Caco-2 (cell line): ENCODE measurements around the gene UNC79. TPM values are rescaled to one million over a fixed set of nuclear protein-coding genes. Genes with fewer than 3 reads are reported as not detected.

Experiments used
- BruUV-seq: library from RNA; stranded (reverse); fragments of 400-500 nt; replicated peaks from 2 replicates; lab custom pipeline; 2021; lab: Mats Ljungman, UMichigan
- CTCF ChIA-PET: fragments of 300-600 bp; sonication (Branson Sonifier 250); formaldehyde crosslinking; loops from one replicate; lab custom pipeline; 2022; ENCODE audit warnings: antibody characterized with exemption; lab: Charles Lee
- POLR2A ChIA-PET: fragments of 300-600 bp; sonication (Branson Sonifier 250); formaldehyde crosslinking; loops from one replicate; lab custom pipeline; 2022; ENCODE audit warnings: antibody characterized with exemption; lab: Charles Lee
- DNase-seq, 2 experiments: peaks; one replicate each; pipeline versions ENCODE4 v3.0.0 to v3.0.0-alpha.2; 2020 to 2022
- H3K27me3 ChIP-seq: replicated peaks from 2 replicates; pipeline ENCODE4 v1.6.0; 2011; ENCODE audit warnings: low read length; ENCODE audit not compliant: control insufficient read depth, insufficient read depth
- H3K36me3 ChIP-seq: 2 replicates; pipeline ENCODE4 v1.5.1; 2011; ENCODE audit warnings: low read length; ENCODE audit not compliant: control insufficient read depth, insufficient read depth
- H3K4me1 ChIP-seq: fragments of 250-450 bp; sonication (Bioruptor Pico); 2 replicates; pipeline ENCODE4 v1.5.1; 2020; ENCODE audit warnings: mild to moderate bottlenecking
- H3K4me3 ChIP-seq: 2 replicates; pipeline ENCODE4 v1.5.1; 2011; ENCODE audit warnings: low read depth, mild to moderate bottlenecking, control low read depth, low read length
- H3K9me3 ChIP-seq: fragments of 250-450 bp; sonication (Bioruptor Pico); 2 replicates; pipeline ENCODE4 v1.5.1; 2020; ENCODE audit warnings: mild to moderate bottlenecking, moderate library complexity
- H3K27ac Mint-ChIP-seq: one replicate; pipeline ENCODE4 v1.8.0; 2022; ENCODE audit warnings: mixed read lengths; ENCODE audit not compliant: unreplicated experiment
- H3K27me3 Mint-ChIP-seq: one replicate; pipeline ENCODE4 v1.8.0; 2022; ENCODE audit warnings: mixed read lengths; ENCODE audit not compliant: insufficient read depth, unreplicated experiment
- H3K36me3 Mint-ChIP-seq: one replicate; pipeline ENCODE4 v1.8.0; 2022; ENCODE audit warnings: mild to moderate bottlenecking, mixed read lengths; ENCODE audit not compliant: insufficient read depth, unreplicated experiment
- H3K4me1 Mint-ChIP-seq: one replicate; pipeline ENCODE4 v1.8.0; 2022; ENCODE audit warnings: low read depth, mixed read lengths; ENCODE audit not compliant: unreplicated experiment
- H3K4me3 Mint-ChIP-seq: one replicate; pipeline ENCODE4 v1.8.0; 2022; ENCODE audit warnings: mild to moderate bottlenecking, moderate library complexity, mixed read lengths; ENCODE audit not compliant: unreplicated experiment
- H3K9me3 Mint-ChIP-seq: one replicate; pipeline ENCODE4 v1.8.0; 2022; ENCODE audit warnings: mixed read lengths; ENCODE audit not compliant: unreplicated experiment
- intact Hi-C: fragments of 100-400 bp; cut with micrococcal nuclease; formaldehyde crosslinking; loops from one replicate; pipeline ENCODE4 v1.10.0; 2022; ENCODE audit not compliant: unreplicated experiment
- total RNA-seq: library from RNA; stranded (reverse); gene quantifications from 2 replicates; pipeline ENCODE4 v1.2.3, GENCODE V29; 2022
- TF ChIP-seq, protein P1 (sequence below), 2 experiments: fragments of 200-600 bp in 1 of 2; IDR thresholded peaks; 1 replicate in 1 of 2; 2 replicates in 1 of 2; pipeline versions ENCODE4 v1.5.1 to v1.8.0; 2011 to 2022; ENCODE audit warnings: antibody characterized with exemption in 1 of 2, control low read depth in 1 of 2, inconsistent platforms in 1 of 2, low read depth in 1 of 2, low read length in 1 of 2, mild to moderate bottlenecking in 1 of 2, moderate library complexity in 1 of 2; ENCODE audit not compliant: insufficient read depth in 1 of 2, severe bottlenecking in 1 of 2, unreplicated experiment in 1 of 2

Gene UNC79
- total RNA-seq, 1 experiment from 2014 or later, result 0.07 TPM

DNA sequence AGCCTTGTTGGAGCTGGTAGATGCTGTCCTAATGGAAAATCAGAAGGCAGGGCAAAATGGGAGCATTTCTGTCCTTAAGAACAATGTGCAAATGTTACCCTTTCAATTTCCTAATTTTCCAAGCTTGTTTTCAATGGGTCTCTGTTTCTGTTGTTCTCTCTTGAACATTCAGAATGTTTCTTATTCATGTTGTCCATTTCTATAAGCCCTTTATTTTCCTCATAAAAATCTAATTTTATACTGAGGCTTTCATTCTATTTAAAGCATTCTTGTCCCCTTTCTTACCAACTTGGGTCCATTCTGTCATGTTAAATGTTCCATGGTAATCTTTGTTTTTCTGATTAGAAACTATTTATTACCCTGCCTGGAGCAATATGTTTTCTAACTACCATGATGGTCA lies 232.6 kb downstream of the UNC79 start:
- CTCF ChIA-PET, result no interaction called here
- peaks cover 6% of the 10 kb centered on the region for H3K27me3 Mint-ChIP-seq
- H3K4me1 ChIP-seq, result no peaks in the 10 kb centered on the region
- no peak overlapping the region for H3K4me3 ChIP-seq
- TF ChIP-seq, protein P1, sequence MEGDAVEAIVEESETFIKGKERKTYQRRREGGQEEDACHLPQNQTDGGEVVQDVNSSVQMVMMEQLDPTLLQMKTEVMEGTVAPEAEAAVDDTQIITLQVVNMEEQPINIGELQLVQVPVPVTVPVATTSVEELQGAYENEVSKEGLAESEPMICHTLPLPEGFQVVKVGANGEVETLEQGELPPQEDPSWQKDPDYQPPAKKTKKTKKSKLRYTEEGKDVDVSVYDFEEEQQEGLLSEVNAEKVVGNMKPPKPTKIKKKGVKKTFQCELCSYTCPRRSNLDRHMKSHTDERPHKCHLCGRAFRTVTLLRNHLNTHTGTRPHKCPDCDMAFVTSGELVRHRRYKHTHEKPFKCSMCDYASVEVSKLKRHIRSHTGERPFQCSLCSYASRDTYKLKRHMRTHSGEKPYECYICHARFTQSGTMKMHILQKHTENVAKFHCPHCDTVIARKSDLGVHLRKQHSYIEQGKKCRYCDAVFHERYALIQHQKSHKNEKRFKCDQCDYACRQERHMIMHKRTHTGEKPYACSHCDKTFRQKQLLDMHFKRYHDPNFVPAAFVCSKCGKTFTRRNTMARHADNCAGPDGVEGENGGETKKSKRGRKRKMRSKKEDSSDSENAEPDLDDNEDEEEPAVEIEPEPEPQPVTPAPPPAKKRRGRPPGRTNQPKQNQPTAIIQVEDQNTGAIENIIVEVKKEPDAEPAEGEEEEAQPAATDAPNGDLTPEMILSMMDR (IDR thresholded peaks at IDR 0.05; ENCODE audit: insufficient read depth in 1 of 2, low read depth in 1 of 2, low read length in 1 of 2, severe bottlenecking in 1 of 2, unreplicated experiment in 1 of 2), result no peak
- H3K36me3 Mint-ChIP-seq, result no peaks in the 10 kb centered on the region
- BruUV-seq, result no TSS peak
- POLR2A ChIA-PET, result no interaction called here
- peaks cover 7% of the 10 kb centered on the region for H3K9me3 ChIP-seq
- no peak overlapping the region for H3K27ac Mint-ChIP-seq
- intact Hi-C loops, result no loop called here
- no peaks in the 10 kb centered on the region for H3K4me1 Mint-ChIP-seq
- H3K36me3 ChIP-seq, result no peaks in the 10 kb centered on the region
- no peaks in the 10 kb centered on the region for H3K27me3 ChIP-seq
- peaks cover 40% of the 10 kb centered on the region for H3K9me3 Mint-ChIP-seq
- no peak for DNase-seq
- no peak overlapping the region for H3K4me3 Mint-ChIP-seq

DNA sequence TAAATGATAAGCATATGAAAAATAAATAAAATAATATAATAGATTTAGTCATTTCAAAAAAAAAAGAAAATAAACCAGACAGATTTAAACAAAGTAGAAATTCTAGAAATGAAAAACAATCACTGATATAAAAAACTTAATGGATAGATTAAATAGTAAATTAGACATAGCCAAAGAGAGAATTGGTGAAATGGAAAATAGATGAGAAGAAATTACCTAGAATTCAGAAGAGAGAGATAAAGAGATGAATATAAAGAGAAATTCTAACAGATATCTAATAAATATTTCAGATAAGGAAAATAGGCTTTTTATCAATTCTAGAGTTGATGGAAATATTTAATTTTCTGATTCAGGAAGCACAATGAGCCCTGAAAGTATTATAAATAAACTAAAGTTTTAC lies 234.4 kb downstream of the UNC79 start:
- Histone ChIP-seq H3K4me3 (no peak overlapping the region), H3K4me1 (no peaks in the 10 kb centered on the region), H3K27me3 (no peaks in the 10 kb centered on the region; the same call in 1 of the 2 replicates), H3K36me3 (no peaks in the 10 kb centered on the region), H3K9me3 (peaks cover 7% of the 10 kb centered on the region)
- TF ChIP-seq, protein P1 (IDR thresholded peaks at IDR 0.05; ENCODE audit: insufficient read depth in 1 of 2, low read depth in 1 of 2, low read length in 1 of 2, severe bottlenecking in 1 of 2, unreplicated experiment in 1 of 2), result no peak
- no peaks in the 10 kb centered on the region for H3K36me3 Mint-ChIP-seq
- intact Hi-C loops, result no loop called here
- ChIA-PET POLR2A (no interaction called here), CTCF (no interaction called here)
- no peak for DNase-seq
- H3K9me3 Mint-ChIP-seq, result peaks cover 40% of the 10 kb centered on the region
- no peak overlapping the region for H3K27ac Mint-ChIP-seq
- no peak overlapping the region for H3K4me3 Mint-ChIP-seq
- no peaks in the 10 kb centered on the region for H3K4me1 Mint-ChIP-seq
- no TSS peak for BruUV-seq
- H3K27me3 Mint-ChIP-seq, result peaks cover 3% of the 10 kb centered on the region

DNA sequence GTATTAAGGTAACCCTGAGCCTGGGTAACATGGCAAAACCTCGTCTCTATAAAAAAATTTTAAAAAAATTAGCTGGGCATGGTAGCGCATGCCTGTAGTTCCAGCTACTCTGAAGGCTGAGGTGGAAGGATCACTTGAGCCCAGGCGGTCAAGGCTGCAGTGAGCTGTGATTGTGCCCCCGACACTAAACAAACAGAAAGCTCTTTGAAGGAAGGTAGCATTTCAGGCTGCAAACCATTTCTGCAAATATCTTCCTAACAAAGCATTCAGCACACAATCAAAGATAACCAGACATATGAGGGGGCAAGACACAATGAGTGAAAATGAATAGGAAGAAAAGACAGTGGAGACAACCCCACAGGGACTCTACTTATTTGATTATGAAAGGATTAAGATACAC lies 238.9 kb downstream of the UNC79 start:
- BruUV-seq, result no TSS peak
- ChIA-PET CTCF (no interaction called here), POLR2A (no interaction called here)
- H3K36me3 Mint-ChIP-seq, result no peaks in the 10 kb centered on the region
- TF ChIP-seq, protein P1 (IDR thresholded peaks at IDR 0.05; ENCODE audit: insufficient read depth in 1 of 2, low read depth in 1 of 2, low read length in 1 of 2, severe bottlenecking in 1 of 2, unreplicated experiment in 1 of 2), result no peak
- DNase-seq, result no peak
- no peak overlapping the region for H3K4me3 ChIP-seq
- no peaks in the 10 kb centered on the region for H3K4me1 ChIP-seq
- peaks cover 32% of the 10 kb centered on the region for H3K9me3 Mint-ChIP-seq
- no peak overlapping the region for H3K4me3 Mint-ChIP-seq
- H3K27me3 ChIP-seq, result no peaks in the 10 kb centered on the region; the same call in 1 of the 2 replicates
- peaks cover 11% of the 10 kb centered on the region for H3K27me3 Mint-ChIP-seq
- H3K4me1 Mint-ChIP-seq, result no peaks in the 10 kb centered on the region
- H3K9me3 ChIP-seq, result peaks cover 7% of the 10 kb centered on the region
- no peaks in the 10 kb centered on the region for H3K36me3 ChIP-seq
- intact Hi-C loops, result no loop called here
- no peak overlapping the region for H3K27ac Mint-ChIP-seq
